Measurements from ENCODE around the gene SPTLC3.
"Not testable (repeated sequence)": the region's sequence is repeated elsewhere in the genome, so short reads cannot be mapped to it uniquely, and the experiment has no call there.

The SPTLC3 gene

DNA sequence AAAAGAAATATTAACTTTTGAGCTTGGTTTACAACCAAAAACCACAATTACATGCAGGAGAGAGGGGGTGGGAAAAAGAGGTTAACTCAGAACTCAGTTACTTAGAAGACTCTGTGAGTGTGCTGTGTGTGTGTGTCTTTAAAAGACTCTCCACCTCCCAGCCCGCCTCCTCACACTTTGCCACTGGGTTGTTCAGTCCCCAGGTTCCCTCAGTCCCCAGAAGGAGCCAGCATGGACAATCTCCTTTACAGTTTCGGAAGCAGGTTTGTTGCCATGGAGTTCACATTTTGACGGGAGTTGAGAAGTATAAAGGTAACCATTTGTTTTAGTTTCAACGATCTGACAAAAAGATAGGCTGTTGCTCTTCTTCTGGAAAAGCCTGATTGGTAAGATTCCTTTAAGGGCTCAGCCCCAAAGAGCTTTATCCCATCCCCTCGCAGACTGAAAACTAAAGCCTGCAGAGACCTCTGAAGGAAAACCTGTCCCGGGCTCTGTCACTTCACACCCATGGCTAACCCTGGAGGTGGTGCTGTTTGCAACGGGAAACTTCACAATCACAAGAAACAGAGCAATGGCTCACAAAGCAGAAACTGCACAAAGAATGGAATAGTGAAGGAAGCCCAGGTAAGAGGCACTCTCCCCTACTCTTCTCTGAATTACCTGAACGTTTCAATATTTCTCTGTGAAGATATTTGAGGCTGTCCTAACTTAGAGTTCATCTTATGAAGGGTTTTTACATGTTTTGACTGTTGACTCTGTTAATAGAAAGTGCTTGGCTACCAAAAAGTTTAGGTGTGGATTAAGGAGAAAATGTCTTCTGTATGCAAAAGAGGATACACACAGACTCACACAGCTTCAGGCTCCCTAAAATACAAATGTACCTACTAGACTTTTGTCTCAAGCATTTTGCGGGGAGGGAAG is at the start of gene SPTLC3:
Gene SPTLC3, plus strand, starts transcription at position 212 of the 921 bp plus-strand sequence. Its CDS starts 296 bp downstream, at position 508.
- DNase-seq = no peak

DNA sequence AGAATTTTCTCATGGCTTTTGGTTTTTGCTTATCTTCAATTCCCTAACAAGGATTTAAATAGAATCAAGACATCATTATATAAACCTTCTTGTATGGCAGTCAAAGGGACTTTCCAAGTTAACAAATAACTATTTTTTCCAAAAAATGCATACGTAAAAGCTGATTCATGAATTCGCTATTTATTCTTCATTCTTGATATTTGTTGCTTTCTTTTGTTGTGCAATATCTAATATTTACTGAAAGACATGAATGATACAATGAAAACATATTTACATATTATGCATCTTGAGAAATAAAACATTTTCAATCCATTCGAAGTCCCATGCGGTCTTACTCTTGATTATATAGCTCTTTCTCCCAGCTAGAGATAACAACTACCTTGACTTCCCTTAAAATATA is 47.0 kb upstream of the SPTLC3 start:
- DNase-seq = no peak

DNA sequence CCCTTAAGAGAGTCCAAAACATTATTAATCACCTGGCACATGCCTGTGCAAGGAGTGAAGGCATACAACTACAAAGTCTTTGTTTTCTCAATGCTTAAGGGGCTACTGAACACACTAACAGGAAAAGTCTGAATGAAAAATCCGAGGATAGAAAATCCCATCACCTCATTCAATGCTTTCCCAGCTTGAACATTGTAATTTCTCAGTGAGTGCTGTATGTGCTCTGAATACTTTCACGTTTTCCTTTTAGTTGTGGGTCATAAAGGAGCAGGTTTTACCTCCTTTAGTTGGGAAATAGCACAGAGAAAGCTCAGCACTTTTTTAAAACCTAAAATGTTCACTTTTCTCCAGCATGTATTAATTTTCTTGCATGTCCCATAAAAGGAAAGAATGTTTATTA is 45.9 kb upstream of the SPTLC3 start:
- DNase-seq = no peak

DNA sequence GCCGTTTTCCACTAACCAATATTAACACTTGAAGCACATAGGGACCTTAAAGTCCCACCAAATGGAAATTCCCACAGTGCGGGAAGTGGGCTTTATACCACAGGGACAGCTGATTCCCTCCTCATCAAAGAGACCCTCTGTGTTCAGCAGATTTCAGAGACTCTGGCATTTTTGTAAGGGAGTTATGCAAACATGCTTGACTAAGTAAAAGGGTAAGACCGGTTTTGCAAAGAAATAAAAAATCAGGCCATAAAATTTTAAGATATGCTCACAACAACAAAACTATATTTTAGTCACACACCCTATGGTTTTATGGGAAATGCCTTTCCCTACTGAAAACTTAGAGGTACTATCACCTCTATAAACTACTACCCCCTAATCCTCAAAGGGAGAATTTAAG is 45.4 kb upstream of the SPTLC3 start:
- DNase-seq = no peak

DNA sequence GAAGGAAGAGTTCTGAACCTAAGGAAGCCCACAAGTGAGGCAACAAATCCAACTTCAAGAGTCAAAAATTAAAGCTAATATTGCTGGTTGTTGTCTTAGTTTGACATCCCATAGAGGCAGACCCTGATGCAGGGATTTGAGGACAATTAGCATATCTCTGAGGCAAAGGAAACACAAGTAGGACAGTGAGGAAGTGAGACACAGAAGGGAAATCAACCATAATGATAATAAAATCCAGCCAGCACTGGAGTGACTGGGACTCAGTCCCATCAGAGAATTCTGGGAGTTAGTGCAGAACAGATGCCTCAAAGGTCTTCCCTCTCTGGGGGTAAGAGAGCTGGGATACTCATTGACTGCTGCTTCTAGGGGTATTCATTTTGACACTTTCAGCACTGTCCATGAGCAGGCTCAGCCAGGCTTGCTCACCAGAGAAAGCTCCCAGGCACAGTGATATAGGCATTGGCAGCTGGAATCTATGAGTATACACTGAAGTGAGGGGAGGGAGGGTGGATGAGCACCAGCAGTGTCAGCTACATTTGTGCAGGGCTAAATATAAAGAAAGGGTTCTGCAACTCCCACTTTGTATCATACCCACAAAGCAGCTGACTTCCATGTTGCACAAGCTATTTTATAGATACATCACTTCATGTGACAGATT is 43.4 kb upstream of the SPTLC3 start:
- no peak for DNase-seq

DNA sequence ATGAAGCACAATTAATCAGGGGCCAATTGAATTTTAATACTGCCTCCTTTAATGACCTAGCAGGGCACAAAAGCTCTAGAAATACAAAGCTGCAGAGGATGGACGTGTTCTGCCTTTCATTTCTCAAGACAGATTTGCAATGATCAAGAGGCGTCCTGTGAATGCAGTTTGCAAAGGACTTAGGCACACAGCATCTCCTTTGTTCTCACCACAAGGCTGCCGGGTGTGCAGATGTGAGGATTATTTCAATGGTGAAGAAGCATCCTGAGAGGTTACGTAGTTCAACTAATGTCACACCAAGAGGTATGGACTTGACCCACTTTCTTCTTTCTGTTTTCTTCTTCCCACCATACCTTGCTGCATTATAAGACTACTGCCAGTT is 42.9 kb upstream of the SPTLC3 start:
- no peak for DNase-seq

DNA sequence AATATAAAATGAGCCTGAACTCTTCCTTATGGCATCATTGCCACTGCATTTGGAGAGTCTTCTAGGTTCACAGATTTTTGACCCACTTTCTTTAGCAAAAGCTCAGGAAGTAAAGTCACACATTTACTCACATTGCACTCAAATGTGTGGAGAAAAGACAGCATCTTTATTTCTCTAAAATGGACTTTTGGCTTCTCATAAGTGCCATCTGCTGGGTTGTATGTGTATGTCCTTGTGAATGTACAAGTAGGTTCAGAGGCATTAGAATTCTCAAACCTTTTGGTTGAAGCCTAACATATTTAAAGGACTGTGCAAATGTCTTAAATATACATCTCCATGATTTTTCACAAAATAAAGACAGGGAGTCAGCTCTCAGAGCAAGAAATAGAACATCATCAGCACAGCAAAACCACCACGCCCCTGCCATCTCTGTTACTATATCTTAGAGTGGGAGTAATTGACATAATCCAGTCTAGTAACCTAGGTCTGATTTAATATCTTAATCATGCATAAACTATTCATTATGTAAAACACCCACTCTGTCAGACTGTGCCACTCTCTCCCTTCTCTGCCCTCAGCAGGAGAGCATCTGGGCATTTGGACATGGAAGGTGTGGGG is 42.2 kb upstream of the SPTLC3 start:
- no peak for DNase-seq

DNA sequence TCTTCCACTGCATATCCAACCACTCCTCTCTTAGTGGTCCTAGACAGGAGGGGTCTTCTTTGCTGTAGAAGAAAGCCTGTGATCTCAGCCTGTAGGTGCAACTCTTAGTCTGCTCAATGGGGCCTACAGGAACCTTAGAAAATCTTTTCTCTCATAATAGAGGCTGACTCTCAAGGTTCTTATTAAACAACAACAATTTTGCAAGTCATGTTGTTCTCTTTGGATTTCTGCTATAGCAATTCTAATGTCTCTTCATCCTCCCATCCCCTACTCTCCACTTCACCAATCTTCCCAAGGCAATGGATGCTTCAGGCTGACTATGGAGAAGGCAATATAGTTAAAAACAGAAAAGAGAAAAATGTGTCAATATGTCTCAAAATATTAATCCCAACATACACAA is 40.8 kb upstream of the SPTLC3 start:
- no peak for DNase-seq

DNA sequence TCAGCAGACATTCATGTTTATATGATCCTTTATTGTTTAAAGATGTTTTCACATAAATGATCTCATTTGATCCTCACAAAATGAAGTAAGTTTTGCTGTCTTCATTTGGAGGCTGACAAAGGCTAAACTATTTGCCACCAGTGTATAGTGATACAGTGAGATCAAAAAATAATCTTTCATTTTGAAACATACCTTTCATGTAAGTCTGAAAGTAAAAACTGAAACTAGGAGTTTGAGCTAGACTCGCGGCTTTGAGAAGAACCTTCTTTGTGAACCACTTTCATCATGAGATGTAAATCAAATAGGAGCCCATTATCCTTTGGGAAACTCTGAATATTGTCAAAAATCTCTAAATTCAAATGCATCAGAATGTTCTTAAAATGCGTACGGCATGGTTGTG is 40.3 kb upstream of the SPTLC3 start:
- no peak for DNase-seq

DNA sequence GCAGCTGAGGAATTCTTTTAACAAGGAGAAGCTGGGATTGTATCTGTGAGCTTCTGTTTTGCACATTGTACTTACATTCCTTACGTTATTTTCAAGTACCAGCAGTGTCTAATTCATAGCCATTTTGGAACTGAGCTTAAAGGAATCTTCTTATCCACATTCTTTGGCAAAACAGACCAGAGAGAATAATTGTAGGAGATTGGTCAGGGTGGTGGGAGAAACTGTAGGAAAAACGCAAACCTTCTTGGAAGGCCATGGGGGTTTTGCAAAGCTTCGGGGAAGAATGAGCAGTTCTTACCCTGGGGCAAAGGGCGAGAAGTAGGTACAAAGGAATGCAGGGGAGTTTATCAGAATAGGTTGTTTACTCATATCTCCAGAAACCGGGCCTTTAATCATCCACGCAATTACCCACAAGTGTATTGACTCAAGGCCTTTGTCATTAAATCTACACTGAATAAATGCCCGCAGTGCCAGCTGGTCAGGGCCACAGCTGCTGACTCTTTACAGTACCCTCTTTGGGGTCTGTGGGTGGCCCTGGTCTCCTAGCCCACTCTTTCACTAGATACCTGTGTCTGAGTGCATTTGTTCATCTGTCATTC is 39.6 kb upstream of the SPTLC3 start:
- DNase-seq = no peak

DNA sequence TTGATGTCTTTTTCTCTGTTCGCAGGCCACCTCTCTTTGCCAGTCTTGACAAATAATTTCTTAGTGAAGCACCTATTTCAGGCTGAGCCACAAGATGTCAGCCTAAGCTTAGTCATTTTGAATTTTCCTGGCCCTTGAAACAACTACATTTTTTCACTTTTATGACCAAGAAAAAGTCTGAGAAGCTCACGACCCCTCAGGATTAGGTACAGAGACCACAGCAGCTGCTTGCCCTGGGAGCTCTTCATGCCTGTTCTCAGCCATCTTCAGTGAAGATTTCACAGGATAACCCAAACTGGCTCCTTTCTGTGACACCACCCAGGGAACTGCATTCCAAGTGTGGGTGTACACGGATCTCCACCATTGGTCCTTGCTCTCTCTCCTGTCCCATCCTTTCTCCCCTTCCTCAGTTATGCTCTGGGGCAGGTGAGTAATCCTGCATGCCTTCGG is 38.4 kb upstream of the SPTLC3 start:
- DNase-seq = no peak

DNA sequence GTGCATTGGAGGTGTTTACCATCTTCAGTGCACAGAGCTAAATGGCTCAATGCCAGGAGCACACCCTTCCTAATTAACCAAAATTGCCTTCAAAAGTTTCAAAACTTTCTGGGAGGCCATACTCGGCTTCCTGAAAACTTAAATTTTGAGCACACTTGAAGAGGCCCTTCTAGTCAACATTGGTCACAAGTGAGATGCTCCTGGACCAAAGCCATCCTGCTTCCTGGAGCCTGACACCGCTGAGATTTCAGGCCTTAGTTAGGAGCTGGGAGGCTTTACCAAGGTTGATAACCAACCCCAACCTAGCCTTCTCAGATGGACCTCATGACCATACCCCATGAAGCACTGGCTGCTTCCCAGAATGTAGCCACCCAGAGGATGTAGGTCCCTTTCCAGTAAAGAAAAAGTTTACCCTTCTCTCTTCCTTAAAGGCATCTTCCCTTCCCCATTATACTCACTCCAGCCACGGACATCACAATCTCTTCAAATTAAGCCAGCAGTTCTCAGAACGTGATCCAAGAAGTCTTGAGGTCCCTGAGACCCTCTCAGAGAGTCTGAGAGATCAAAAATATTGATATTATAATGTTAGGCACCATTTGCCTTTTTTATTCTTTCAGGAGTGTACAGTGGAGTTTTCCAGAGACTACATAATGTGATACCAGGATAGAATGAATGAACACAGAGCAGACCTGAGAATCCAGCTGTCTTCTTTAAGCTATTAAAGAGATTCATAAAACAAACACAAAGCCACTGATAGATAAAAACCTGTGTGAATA is 32.8 kb upstream of the SPTLC3 start:
- DNase-seq = no peak

DNA sequence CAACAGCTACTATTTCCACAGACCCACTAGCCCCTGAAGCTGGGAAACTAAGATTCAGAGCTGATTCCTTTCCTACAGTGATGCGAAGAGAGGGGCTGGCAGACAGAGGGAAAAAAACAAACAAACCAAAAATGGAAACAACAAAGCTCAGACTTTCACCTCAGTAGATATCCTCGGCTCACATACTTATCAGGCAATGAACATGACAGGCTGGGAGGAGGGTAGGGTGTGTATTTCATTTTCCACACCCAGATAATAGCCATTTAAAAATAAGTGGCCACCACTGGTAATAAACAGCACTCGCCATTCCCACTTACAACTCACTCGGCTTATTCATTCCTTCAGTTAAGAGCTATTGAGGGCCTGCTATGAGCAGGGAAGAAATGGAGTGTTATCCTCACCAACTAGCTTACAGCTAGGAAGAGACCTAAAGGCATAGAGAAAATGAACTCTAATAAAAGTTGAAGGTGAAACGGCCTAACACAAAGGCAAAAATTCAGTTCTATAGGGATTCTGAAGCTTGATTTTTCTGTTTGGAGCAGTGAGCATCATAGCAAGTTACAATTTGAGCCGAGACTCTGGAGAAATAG is 32.0 kb upstream of the SPTLC3 start:
- DNase-seq = no peak

DNA sequence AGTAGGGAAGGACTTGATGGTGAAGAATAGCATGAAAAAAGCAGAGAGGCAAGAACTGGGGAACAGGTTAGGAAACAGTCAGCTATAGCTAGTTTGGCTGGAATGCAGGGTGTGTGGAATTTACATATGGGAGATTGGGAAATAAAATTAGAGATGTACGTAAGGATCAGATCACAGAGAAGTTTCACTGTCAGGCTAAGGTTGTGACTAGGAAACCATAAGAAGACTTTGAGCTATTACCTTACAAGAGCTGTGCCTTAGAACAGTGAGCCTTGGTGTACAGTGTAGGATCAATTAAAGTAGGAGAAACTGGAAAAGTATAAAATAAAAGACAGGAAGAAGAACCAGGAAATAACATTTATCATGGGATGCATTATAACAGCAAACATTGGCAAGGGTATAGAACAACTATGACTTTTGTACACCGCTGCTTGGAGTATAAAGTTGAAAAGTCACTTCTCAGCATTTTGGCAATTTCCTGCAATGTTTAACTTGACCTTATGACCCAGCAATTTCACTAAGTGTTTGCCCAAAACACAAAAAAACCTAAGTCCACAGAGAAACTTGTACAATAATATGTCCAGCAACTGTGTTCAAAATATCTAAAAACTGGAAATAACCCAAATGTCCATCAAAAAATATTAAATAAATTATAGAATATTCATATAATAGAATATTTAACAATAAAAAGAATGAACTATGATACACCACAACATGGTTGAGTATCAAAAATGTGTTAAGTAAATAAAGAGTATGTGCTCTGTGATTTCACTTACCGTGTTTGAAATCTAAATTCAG is 31.2 kb upstream of the SPTLC3 start:
- no peak for DNase-seq

DNA sequence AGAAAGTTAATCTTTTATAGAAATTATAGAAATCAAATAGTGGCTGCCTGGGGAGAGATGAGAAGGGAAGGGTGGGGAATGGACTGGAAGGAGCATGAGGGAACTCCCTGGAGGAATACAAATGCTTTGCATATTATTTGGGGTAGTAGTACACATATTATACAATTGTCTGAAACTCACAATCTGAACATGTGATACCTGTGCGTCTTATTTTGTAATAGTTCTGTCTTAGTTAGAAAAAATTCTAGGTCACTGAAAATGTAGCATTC is 30.7 kb upstream of the SPTLC3 start:
- DNase-seq = no peak

DNA sequence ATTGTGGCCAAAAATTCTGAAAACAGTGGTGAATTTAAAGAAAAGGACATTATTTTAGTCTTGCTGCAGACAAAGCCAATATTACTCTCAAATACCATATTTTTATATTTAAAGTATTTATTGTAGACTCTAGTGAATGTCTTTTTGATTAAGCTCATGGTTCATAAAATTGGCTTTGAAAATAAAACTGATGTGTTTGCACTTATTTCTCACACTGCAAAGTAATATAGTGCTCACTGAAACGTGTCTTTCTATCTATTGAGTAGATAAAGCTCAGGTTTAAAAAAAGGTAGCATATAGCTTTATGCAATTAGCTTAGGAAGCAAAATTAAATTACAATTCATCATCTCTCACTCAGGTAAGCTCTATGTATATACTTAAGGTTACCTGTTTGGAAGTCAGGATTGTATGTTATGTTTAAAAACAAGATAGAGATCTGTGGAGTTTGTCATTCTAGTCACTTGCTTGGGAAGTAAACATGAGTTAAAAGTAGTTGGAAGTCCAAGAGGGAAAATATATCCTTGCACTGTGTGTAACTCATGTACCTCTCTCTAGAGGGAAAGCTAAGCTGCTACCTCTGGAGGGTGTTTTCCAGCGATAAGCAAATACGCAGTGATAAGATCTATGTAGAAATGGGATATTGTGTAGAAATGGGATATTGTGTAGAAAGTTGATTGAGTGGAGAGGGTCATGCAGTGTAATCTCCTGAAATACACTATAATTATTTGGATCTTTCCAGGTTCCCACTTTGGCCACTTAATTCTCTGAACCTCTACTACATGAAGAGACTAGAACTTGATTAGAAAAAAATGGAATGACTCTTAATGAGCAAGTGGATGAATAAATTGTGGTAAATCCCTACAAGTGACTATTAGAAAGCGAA is 29.9 kb upstream of the SPTLC3 start:
- DNase-seq = no peak

DNA sequence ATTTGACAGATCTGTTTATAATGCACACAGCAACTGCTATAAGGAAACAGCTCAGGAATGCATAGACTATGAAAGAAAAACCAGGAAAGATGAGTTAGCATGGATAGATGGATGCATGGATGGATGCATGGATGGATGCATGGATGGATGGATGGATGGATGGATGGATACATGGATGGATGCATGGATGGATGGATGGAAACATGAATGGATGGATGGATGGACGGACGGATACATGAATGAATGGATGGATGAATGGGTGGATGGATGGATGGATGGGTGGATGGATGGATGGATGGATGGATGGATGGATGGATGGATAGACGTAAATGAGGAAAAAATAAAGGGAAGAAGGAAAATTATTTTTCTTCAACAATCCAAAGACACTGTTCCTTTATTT is 29.1 kb upstream of the SPTLC3 start:
- not testable (repeated sequence) for DNase-seq

DNA sequence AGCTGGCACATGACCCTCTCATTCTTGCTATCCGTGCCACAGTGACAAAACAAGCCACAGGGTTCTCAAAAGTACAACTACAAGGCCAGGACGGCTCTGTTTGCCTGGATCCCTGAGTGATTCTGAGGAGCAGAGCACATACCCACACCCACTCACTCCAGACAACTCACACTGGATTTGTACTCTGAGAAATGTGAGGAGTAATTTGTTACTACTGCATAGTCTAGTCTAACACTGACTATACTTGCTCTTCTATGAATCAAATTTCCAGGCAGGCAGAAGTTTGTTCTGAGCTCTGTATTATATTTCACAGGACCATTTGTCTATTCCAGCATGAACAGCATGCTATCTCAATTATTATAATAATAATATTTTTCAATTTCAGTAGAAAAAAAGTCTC is 26.7 kb upstream of the SPTLC3 start:
- no peak for DNase-seq

DNA sequence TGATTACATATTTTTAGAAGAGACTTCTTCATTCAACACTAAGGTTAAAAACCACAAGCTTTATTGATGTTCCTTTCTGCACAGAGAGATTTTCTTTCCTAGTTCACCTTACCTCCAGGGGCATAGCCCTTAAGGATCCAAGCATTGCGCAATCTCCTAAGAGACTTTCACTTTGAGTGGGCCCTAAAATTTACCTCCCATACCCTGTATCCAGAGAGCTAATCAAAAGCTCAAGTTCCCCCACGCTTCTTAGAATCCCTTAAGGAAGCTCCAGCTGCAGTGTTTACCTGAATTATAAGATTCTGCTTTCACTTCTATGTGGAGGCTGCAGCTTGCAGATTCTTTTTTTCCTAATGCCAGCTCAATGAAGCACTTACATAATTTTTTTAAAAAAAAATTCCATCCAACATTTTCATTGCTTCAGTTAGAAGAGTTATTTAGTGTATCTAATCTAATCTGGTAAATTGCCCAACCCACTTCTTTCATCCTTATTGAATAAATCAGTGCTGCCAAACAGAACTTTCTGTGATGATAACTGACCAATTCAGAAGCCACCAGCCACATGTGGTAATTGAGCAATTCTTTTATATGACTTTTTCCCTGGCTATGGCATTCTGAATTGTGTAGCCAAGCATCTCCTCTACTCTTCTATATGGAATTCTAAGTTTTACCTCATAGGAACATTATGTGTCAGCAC is 24.6 kb upstream of the SPTLC3 start:
- no peak for DNase-seq

DNA sequence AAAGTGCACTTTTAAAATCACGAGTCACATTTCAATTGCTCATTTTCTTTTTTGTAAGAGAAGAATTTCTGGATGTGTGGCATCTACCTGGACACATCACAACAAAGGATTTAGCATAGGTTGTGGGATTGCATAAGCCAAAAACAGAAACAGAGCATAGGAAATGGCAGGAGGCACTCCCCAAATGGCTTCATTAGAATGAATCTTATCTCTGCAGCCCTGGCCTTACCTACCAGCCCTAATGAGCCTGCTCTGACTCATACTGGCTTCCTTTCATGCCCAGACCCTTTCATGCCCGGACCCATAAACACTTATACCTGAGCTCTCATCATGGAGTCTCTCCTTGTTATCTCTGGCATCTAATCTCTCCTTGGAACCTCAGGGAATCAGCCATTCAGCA is 23.9 kb upstream of the SPTLC3 start:
- DNase-seq = no peak

Measured in NCI-H187 treated with DMSO at 0.1 percent for 48 hours (cell line).